Breast epithelium (tissue), 4 donors: ENCODE measurements around the gene CLMN. TPM values are rescaled to one million over a fixed set of nuclear protein-coding genes. Genes with fewer than 3 reads are reported as not detected.
A peak's percentile ranks its signal among the peaks of the same experiment; 100 is the strongest.

Experiments
- DNase-seq, 2 donors: peaks; one replicate each; pipeline ENCODE4 v3.0.0-alpha.2; 2019; ENCODE audit warnings: low spot score in 2 of 2
- H3K27ac ChIP-seq, 2 donors: fragments of 200-600 bp; sonication (generic) in 1 of 2; one replicate each; pipeline ENCODE4 v1.5.1; 2016 to 2019; ENCODE audit warnings: mild to moderate bottlenecking in 1 of 2
- H3K27me3 ChIP-seq, 2 donors: fragments of 200-600 bp; sonication (generic) in 1 of 2; one replicate each; pipeline versions ENCODE4 v1.5.1 to v1.6.0; 2017 to 2019; ENCODE audit warnings: control low read depth in 1 of 2, mild to moderate bottlenecking in 1 of 2
- H3K36me3 ChIP-seq: fragments of 200-600 bp; one replicate; pipeline ENCODE4 v1.5.1; 2019
- H3K4me1 ChIP-seq, 2 donors: fragments of 200-600 bp; sonication (generic); one replicate each; pipeline ENCODE4 v1.5.1; 2016 to 2019; ENCODE audit warnings: control low read depth in 1 of 2
- H3K4me3 ChIP-seq, 3 donors: fragments of 200-600 bp; sonication (generic); 1 replicate in 2 of 3; 2 replicates in 1 of 3; pipeline ENCODE4 v1.5.1; 2016 to 2019; ENCODE audit warnings: mild to moderate bottlenecking in 3 of 3, moderate library complexity in 2 of 3
- H3K9me3 ChIP-seq, 2 donors: fragments of 200-600 bp; sonication (generic) in 1 of 2; one replicate each; pipeline ENCODE4 v1.5.1; 2016 to 2019; ENCODE audit warnings: control low read depth in 1 of 2
- POLR2A ChIP-seq: fragments of 450-650 bp; IDR thresholded peaks from one replicate; pipeline ENCODE4 v1.6.1; 2016; ENCODE audit warnings: antibody characterized with exemption, mild to moderate bottlenecking, moderate library complexity
- POLR2AphosphoS5 ChIP-seq, 3 donors: sonication (generic); formaldehyde crosslinking; IDR thresholded peaks; one replicate each; pipeline ENCODE4 v1.6.1; 2017; ENCODE audit warnings: antibody characterized with exemption in 3 of 3
- intact Hi-C: fragments of 100-400 bp; cut with DNase I; formaldehyde crosslinking; loops from one replicate; pipeline ENCODE4 v1.15.1; 2023; ENCODE audit warnings: low total_unique reads
- total RNA-seq, 3 donors: library from RNA; depleted of rRNA; stranded (reverse); fragments of >200 nt; gene quantifications; one replicate each; pipeline ENCODE4 v1.1.0, GENCODE V29; 2016
- TF ChIP-seq, protein P1 (sequence below), 3 donors: fragments of 450-650 bp; IDR thresholded peaks; one replicate each; pipeline ENCODE4 v1.5.1; 2016 to 2017; ENCODE audit warnings: antibody characterized with exemption in 3 of 3, mild to moderate bottlenecking in 3 of 3, moderate library complexity in 3 of 3

Gene CLMN
- total RNA-seq, 3 donors from 2014 or later: 23.7 to 73.6 (median 48.5) TPM

- Histone ChIP-seq H3K27ac (peak overlapping the region; percentile 36 to 49), H3K4me3 (no peak overlapping the region), H3K9me3 (no peaks in the 10 kb centered on the region), H3K36me3 (no peaks in the 10 kb centered on the region), H3K27me3 (no peaks in the 10 kb centered on the region), H3K4me1 (no peaks in the 10 kb centered on the region)
- no peak for DNase-seq
- intact Hi-C loops: no loop called here
- TF ChIP-seq POLR2AphosphoS5 (IDR thresholded peaks at IDR 0.05) (no peak), POLR2A (no peak)
- TF ChIP-seq, protein P1, sequence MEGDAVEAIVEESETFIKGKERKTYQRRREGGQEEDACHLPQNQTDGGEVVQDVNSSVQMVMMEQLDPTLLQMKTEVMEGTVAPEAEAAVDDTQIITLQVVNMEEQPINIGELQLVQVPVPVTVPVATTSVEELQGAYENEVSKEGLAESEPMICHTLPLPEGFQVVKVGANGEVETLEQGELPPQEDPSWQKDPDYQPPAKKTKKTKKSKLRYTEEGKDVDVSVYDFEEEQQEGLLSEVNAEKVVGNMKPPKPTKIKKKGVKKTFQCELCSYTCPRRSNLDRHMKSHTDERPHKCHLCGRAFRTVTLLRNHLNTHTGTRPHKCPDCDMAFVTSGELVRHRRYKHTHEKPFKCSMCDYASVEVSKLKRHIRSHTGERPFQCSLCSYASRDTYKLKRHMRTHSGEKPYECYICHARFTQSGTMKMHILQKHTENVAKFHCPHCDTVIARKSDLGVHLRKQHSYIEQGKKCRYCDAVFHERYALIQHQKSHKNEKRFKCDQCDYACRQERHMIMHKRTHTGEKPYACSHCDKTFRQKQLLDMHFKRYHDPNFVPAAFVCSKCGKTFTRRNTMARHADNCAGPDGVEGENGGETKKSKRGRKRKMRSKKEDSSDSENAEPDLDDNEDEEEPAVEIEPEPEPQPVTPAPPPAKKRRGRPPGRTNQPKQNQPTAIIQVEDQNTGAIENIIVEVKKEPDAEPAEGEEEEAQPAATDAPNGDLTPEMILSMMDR (IDR thresholded peaks at IDR 0.05): no peak
These were observed 96.8 kb downstream of the CLMN start for GRCh38 chr14:95222870-95223398.

- H3K9me3 ChIP-seq: no peaks in the 10 kb centered on the region
- no peaks in the 10 kb centered on the region for H3K36me3 ChIP-seq
- H3K27me3 ChIP-seq: no peaks in the 10 kb centered on the region
- no peak overlapping the region for H3K4me3 ChIP-seq
- H3K27ac ChIP-seq: peak overlapping the region; percentile 36 to 49
- DNase-seq: no peak
- intact Hi-C loops: no loop called here
- peak in 1 of 3 donors; percentile 74 for TF ChIP-seq POLR2AphosphoS5 (IDR thresholded peaks at IDR 0.05)
- TF ChIP-seq, protein P1 (IDR thresholded peaks at IDR 0.05): no peak
- H3K4me1 ChIP-seq: no peaks in the 10 kb centered on the region
These were observed 97.5 kb downstream of the CLMN start for GRCh38 chr14:95222151-95222631.

- DNase-seq: no peak
- Histone ChIP-seq H3K27me3 (no peaks in the 10 kb centered on the region), H3K9me3 (no peaks in the 10 kb centered on the region), H3K4me1 (no peaks in the 10 kb centered on the region), H3K36me3 (no peaks in the 10 kb centered on the region), H3K4me3 (no peak overlapping the region), H3K27ac (peak overlapping the region in 1 of 2 donors; percentile 36)
- intact Hi-C loops: no loop called here
- TF ChIP-seq, protein P1 (IDR thresholded peaks at IDR 0.05): no peak
- no peak for TF ChIP-seq POLR2A
These were observed 98.2 kb downstream of the CLMN start for GRCh38 chr14:95221531-95221930.

- DNase-seq: no peak
These were observed 99.0 kb downstream of the CLMN start for GRCh38 chr14:95220663-95221231.

More at GRCh38 chr14:95220663-95221231, 99.0 kb downstream of the CLMN start:
- no peaks in the 10 kb centered on the region for H3K9me3 ChIP-seq
- no peaks in the 10 kb centered on the region for H3K4me1 ChIP-seq
- no peak for TF ChIP-seq POLR2AphosphoS5 (IDR thresholded peaks at IDR 0.05)
- no peak for TF ChIP-seq POLR2A
- TF ChIP-seq, protein P1 (IDR thresholded peaks at IDR 0.05): no peak
- no peak overlapping the region for H3K27ac ChIP-seq
- no peaks in the 10 kb centered on the region for H3K36me3 ChIP-seq
- intact Hi-C loops: no loop called here
- no peaks in the 10 kb centered on the region for H3K27me3 ChIP-seq
- no peak overlapping the region for H3K4me3 ChIP-seq
